ENCODE data around the gene LZTR1.

The LZTR1 gene

GRCh38 chr22:21026783-21027692, 44.9 kb downstream of the LZTR1 start:
- H3K4ac ChIP-seq (ENCODE audit: low read length) = no peak overlapping the region

GRCh38 chr22:21028277-21029251, 46.5 kb downstream of the LZTR1 start:
- H4K8ac ChIP-seq (ENCODE audit: low read depth, low read length) = no peak overlapping the region
- DNase-seq (ENCODE audit: low spot score) = no peak
- H3K14ac ChIP-seq (ENCODE audit: low read length) = peak overlapping the region; percentile 12
- peak overlapping the region; percentile 6 for H3K4ac ChIP-seq (ENCODE audit: low read length)
- H3K9me3 ChIP-seq (replicated peaks in 1 of 2; ENCODE audit: control insufficient read depth in 2 of 2, insufficient read depth in 1 of 2, low read depth in 1 of 2, low read length in 2 of 2) = peaks cover 0 to 2% of the 10 kb centered on the region in 2 donors
- peak overlapping the region; percentile 73 for H3K23ac ChIP-seq (ENCODE audit: low read depth, low read length, poor library complexity)
- H3K9ac ChIP-seq (ENCODE audit: low read depth, low read length, poor library complexity) = no peak overlapping the region
- H3K4me2 ChIP-seq (ENCODE audit: insufficient read depth, low read length, poor library complexity, severe bottlenecking) = no peak overlapping the region
- no peak overlapping the region for H2AFZ ChIP-seq (ENCODE audit: low read length)
- peak overlapping the region; percentile 27 for H3K18ac ChIP-seq (ENCODE audit: low read length)
- H3K4me3 ChIP-seq (ENCODE audit: low read length in 2 of 2) = no peak overlapping the region
- no peak overlapping the region for H4K91ac ChIP-seq (ENCODE audit: low read depth, low read length, poor library complexity)
- H3K79me1 ChIP-seq (ENCODE audit: low read depth, low read length) = peaks cover 1% of the 10 kb centered on the region
- no CpG with 5 or more reads among the region's 13 CpGs for WGBS, 2 donors (ENCODE audit: extremely low coverage in 2 of 2, insufficient read length in 2 of 2, insufficient replicate concordance in 1 of 2)
- peaks cover 0 to 39% (median 18%) of the 10 kb centered on the region in 3 experiments for H3K27me3 ChIP-seq (ENCODE audit: control insufficient read depth in 3 of 3, insufficient read depth in 3 of 3, low read depth in 1 of 3, low read length in 3 of 3)
- H2BK15ac ChIP-seq (ENCODE audit: low read length) = peak overlapping the region; percentile 58
- no peak overlapping the region for H3K27ac ChIP-seq (replicated peaks; ENCODE audit: low read length)
- no peak overlapping the region for H2BK5ac ChIP-seq (ENCODE audit: low read length)
- no peaks in the 10 kb centered on the region for H3K36me3 ChIP-seq (replicated peaks in 1 of 2; ENCODE audit: control insufficient read depth in 2 of 2, insufficient read depth in 2 of 2, low read length in 2 of 2)
- H2BK120ac ChIP-seq (ENCODE audit: low read depth, low read length) = no peak overlapping the region
- no peak overlapping the region for H2BK12ac ChIP-seq (ENCODE audit: low read length)
- H3K4me1 ChIP-seq (ENCODE audit: control insufficient read depth in 2 of 2, insufficient read depth in 1 of 2, low read depth in 1 of 2, low read length in 2 of 2) = peaks cover 6 to 18% of the 10 kb centered on the region in 2 donors
- H2AK5ac ChIP-seq (ENCODE audit: low read depth, low read length) = peak overlapping the region; percentile 68

More at GRCh38 chr22:21026783-21027692, 44.9 kb downstream of the LZTR1 start:
- peaks cover 1% of the 10 kb centered on the region for H3K79me1 ChIP-seq (ENCODE audit: low read depth, low read length)
- H2AFZ ChIP-seq (ENCODE audit: low read length) = no peak overlapping the region
- H3K4me3 ChIP-seq (ENCODE audit: low read length in 2 of 2) = no peak overlapping the region
- no peak overlapping the region for H2BK12ac ChIP-seq (ENCODE audit: low read length)
- no peak overlapping the region for H3K27ac ChIP-seq (replicated peaks; ENCODE audit: low read length)
- peak overlapping the region; percentile 19 for H4K8ac ChIP-seq (ENCODE audit: low read depth, low read length)
- H2BK120ac ChIP-seq (ENCODE audit: low read depth, low read length) = peak overlapping the region; percentile 81
- no peak overlapping the region for H3K9ac ChIP-seq (ENCODE audit: low read depth, low read length, poor library complexity)
- H3K27me3 ChIP-seq (ENCODE audit: control insufficient read depth in 3 of 3, insufficient read depth in 3 of 3, low read depth in 1 of 3, low read length in 3 of 3) = peaks cover 0 to 39% (median 15%) of the 10 kb centered on the region in 3 experiments
- H3K4me1 ChIP-seq (ENCODE audit: control insufficient read depth in 2 of 2, insufficient read depth in 1 of 2, low read depth in 1 of 2, low read length in 2 of 2) = peaks cover 2 to 10% of the 10 kb centered on the region in 2 donors
- peaks cover 0 to 2% of the 10 kb centered on the region in 2 donors for H3K9me3 ChIP-seq (replicated peaks in 1 of 2; ENCODE audit: control insufficient read depth in 2 of 2, insufficient read depth in 1 of 2, low read depth in 1 of 2, low read length in 2 of 2)
- peak overlapping the region; percentile 92 for H2AK5ac ChIP-seq (ENCODE audit: low read depth, low read length)
- H3K18ac ChIP-seq (ENCODE audit: low read length) = no peak overlapping the region
- no peak overlapping the region for H3K4me2 ChIP-seq (ENCODE audit: insufficient read depth, low read length, poor library complexity, severe bottlenecking)
- no peak overlapping the region for H3K14ac ChIP-seq (ENCODE audit: low read length)
- no CpG with 5 or more reads among the region's 14 CpGs for WGBS, 2 donors (ENCODE audit: extremely low coverage in 2 of 2, insufficient read length in 2 of 2, insufficient replicate concordance in 1 of 2)
- H2BK5ac ChIP-seq (ENCODE audit: low read length) = peak overlapping the region; percentile 24
- peak overlapping the region; percentile 65 for H3K23ac ChIP-seq (ENCODE audit: low read depth, low read length, poor library complexity)
- no peak overlapping the region for H4K91ac ChIP-seq (ENCODE audit: low read depth, low read length, poor library complexity)
- no peak for DNase-seq (ENCODE audit: low spot score)
- no peak overlapping the region for H2BK15ac ChIP-seq (ENCODE audit: low read length)
- H3K36me3 ChIP-seq (replicated peaks in 1 of 2; ENCODE audit: control insufficient read depth in 2 of 2, insufficient read depth in 2 of 2, low read length in 2 of 2) = no peaks in the 10 kb centered on the region

- H3K18ac ChIP-seq (ENCODE audit: low read length) = peak overlapping the region; percentile 86
- peaks cover 6 to 18% of the 10 kb centered on the region in 2 donors for H3K4me1 ChIP-seq (ENCODE audit: control insufficient read depth in 2 of 2, insufficient read depth in 1 of 2, low read depth in 1 of 2, low read length in 2 of 2)
- H3K27me3 ChIP-seq (ENCODE audit: control insufficient read depth in 3 of 3, insufficient read depth in 3 of 3, low read depth in 1 of 3, low read length in 3 of 3) = peaks cover 0 to 43% (median 18%) of the 10 kb centered on the region in 3 experiments
- H2BK15ac ChIP-seq (ENCODE audit: low read length) = peak overlapping the region; percentile 73
- peak overlapping the region; percentile 78 for H2AK5ac ChIP-seq (ENCODE audit: low read depth, low read length)
- no peak overlapping the region for H2BK5ac ChIP-seq (ENCODE audit: low read length)
- H3K23ac ChIP-seq (ENCODE audit: low read depth, low read length, poor library complexity) = peak overlapping the region; percentile 98
- no peak for DNase-seq (ENCODE audit: low spot score)
- no peak overlapping the region for H3K4me3 ChIP-seq (ENCODE audit: low read length in 2 of 2)
- no peak overlapping the region for H4K91ac ChIP-seq (ENCODE audit: low read depth, low read length, poor library complexity)
- peaks cover 0 to 2% of the 10 kb centered on the region in 2 donors for H3K9me3 ChIP-seq (replicated peaks in 1 of 2; ENCODE audit: control insufficient read depth in 2 of 2, insufficient read depth in 1 of 2, low read depth in 1 of 2, low read length in 2 of 2)
- H2AFZ ChIP-seq (ENCODE audit: low read length) = peak overlapping the region; percentile 35
- H2BK120ac ChIP-seq (ENCODE audit: low read depth, low read length) = no peak overlapping the region
- H3K27ac ChIP-seq (replicated peaks; ENCODE audit: low read length) = no peak overlapping the region
- H4K8ac ChIP-seq (ENCODE audit: low read depth, low read length) = peak overlapping the region; percentile 29
- peak overlapping the region; percentile 52 for H2BK12ac ChIP-seq (ENCODE audit: low read length)
- H3K4me2 ChIP-seq (ENCODE audit: insufficient read depth, low read length, poor library complexity, severe bottlenecking) = no peak overlapping the region
- WGBS, 2 donors (ENCODE audit: extremely low coverage in 2 of 2, insufficient read length in 2 of 2, insufficient replicate concordance in 1 of 2) = no CpG with 5 or more reads among the region's 12 CpGs
- H3K9ac ChIP-seq (ENCODE audit: low read depth, low read length, poor library complexity) = no peak overlapping the region
- H3K79me1 ChIP-seq (ENCODE audit: low read depth, low read length) = peaks cover 1% of the 10 kb centered on the region
- no peaks in the 10 kb centered on the region for H3K36me3 ChIP-seq (replicated peaks in 1 of 2; ENCODE audit: control insufficient read depth in 2 of 2, insufficient read depth in 2 of 2, low read length in 2 of 2)
- no peak overlapping the region for H3K4ac ChIP-seq (ENCODE audit: low read length)
- H3K14ac ChIP-seq (ENCODE audit: low read length) = peak overlapping the region; percentile 86
Measured at GRCh38 chr22:21029486-21030025, 47.5 kb downstream of the LZTR1 start.
